ACC112 (cell line): ENCODE data around the gene ZNF407.

Experiments used
- H2AFZ ChIP-seq: fragments of 200-600 bp; sonication (generic); one replicate; pipeline ENCODE4 v1.6.0; 2017; ENCODE audit warnings: antibody characterized with exemption, low read length; ENCODE audit not compliant: unreplicated experiment
- H3K27ac ChIP-seq: fragments of 200-600 bp; sonication (generic); 2 replicates; pipeline ENCODE4 v1.5.1; 2014; ENCODE audit warnings: low read depth, mild to moderate bottlenecking, antibody characterized with exemption, low read length, moderate library complexity
- H3K27me3 ChIP-seq: fragments of 200-600 bp; sonication (generic); 2 replicates; pipeline ENCODE4 v1.6.1; 2014; ENCODE audit warnings: mild to moderate bottlenecking, antibody characterized with exemption, low read length, moderate library complexity, mixed read lengths; ENCODE audit not compliant: insufficient read depth
- H3K36me3 ChIP-seq: fragments of 200-600 bp; sonication (generic); 2 replicates; pipeline ENCODE4 v1.6.1; 2016; ENCODE audit warnings: mild to moderate bottlenecking, antibody characterized with exemption, low read length, moderate library complexity, mixed read lengths; ENCODE audit not compliant: insufficient read depth
- H3K4me1 ChIP-seq: fragments of 200-600 bp; sonication (generic); one replicate; pipeline ENCODE4 v1.6.1; 2016; ENCODE audit warnings: low read length, mixed read lengths; ENCODE audit not compliant: insufficient read depth, unreplicated experiment, control insufficient read depth
- H3K4me3 ChIP-seq: fragments of 200-600 bp; sonication (generic); 2 replicates; pipeline ENCODE4 v1.5.1; 2014; ENCODE audit warnings: mild to moderate bottlenecking, low read depth, low read length
- H3K79me2 ChIP-seq: fragments of 200-600 bp; sonication (generic); one replicate; pipeline ENCODE4 v1.6.0; 2016; ENCODE audit warnings: low read length; ENCODE audit not compliant: control insufficient read depth, unreplicated experiment, insufficient read depth

ZNF407 gene

DNA sequence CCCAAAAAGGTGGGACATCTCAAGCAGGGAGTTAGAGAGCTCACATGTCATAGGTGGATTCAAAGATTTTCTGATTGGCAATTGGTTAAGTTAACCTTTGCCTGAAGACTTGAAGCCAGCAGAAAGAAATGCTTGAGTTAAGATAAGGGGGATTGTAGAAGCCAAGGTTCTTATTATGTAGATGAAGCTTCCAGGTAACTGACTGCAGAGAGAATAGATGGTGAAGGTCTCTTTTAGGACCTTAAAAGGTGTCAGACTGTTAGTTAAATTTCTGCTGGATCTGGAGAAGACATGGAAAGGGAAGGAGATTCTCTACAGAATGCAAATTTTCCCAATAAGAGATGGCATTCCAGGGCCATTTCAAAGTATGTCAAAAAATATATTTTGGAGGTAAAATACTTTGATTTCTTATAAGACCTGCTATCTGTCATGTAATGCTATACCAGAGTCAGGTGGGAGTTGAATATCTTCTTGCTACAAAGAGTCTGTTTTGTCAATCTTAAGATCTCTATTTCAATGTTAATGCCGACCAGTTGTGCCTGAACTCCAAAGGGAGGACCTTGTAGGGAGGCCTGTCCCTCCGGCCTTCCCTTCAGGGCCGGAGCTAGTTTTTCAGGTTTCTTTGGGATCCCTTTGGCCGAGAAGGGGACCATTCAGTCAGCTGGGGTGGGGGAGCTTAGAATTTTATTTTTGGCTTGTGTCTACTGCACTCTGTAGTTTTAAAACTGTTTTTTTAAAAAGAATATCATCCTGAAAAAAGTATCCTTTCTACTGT lies 330.7 kb downstream of the ZNF407 start:
- H3K36me3 ChIP-seq = no peaks in the 10 kb centered on the region
- H3K27me3 ChIP-seq = no peaks in the 10 kb centered on the region
- no peak overlapping the region for H3K4me3 ChIP-seq
- no peaks in the 10 kb centered on the region for H3K4me1 ChIP-seq
- H3K79me2 ChIP-seq = no peaks in the 10 kb centered on the region
- no peak overlapping the region for H2AFZ ChIP-seq
- H3K27ac ChIP-seq = no peak overlapping the region

DNA sequence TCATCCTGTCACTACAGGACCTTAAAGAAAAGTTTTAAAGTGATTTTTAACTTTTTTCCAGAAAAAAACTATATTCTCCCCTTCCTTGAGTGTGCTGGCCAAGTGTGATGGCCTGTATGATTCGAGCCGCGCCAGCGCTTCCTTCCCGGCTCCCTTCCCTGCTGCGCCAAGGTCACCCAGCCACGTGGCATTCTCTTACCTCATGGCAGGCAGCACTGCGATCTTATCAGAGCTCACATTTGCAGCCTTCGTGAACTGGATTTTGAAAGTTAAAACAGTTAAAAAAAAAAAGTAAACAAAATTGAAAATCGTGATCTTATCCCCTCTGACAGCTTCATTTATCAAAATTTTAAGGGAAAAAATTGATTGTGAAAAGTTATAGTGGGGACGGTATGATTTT lies 331.4 kb downstream of the ZNF407 start:
- Histone ChIP-seq H2AFZ (no peak overlapping the region), H3K79me2 (no peaks in the 10 kb centered on the region), H3K27ac (no peak overlapping the region), H3K27me3 (no peaks in the 10 kb centered on the region), H3K36me3 (no peaks in the 10 kb centered on the region), H3K4me1 (no peaks in the 10 kb centered on the region), H3K4me3 (no peak overlapping the region)

DNA sequence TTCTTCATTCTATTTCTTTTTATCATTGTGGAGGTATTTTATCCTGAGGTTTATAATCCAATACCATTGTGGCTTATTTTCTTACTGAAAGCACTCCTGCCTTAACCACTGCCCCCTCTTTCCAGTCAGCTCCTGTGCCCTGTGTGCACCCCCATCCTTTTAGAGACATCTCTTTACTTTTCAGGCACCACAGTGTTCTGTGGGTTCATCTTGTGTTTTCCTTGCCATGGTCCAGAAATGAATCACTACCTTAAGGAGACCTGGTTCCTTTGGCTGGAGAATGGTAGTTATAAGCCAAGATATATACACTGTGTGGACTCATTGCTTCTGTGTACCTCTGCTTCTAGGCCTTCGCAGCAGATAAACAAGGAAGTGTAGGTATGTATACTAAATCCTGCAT lies 332.9 kb downstream of the ZNF407 start:
- no peak overlapping the region for H3K27ac ChIP-seq
- no peaks in the 10 kb centered on the region for H3K79me2 ChIP-seq
- no peaks in the 10 kb centered on the region for H3K36me3 ChIP-seq

DNA sequence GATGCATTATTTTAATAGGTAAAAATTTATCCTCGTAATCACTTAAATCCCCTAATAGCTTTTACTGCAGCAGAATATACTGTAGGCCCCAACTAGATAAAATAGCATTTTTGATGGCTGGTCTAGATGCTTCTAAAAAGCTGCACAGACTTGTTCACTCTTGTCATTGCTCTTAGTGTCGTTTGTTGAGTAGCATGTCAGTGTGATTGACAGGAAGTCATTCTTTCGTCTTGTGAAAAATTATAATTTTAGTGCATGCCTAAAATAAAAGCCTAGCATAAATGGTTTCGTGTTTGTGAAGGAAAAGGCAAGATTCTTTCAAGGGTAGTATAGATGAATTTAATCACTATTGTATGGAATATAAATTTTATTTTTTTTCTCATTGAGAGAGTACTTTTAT lies 336.3 kb downstream of the ZNF407 start:
- no peaks in the 10 kb centered on the region for H3K27me3 ChIP-seq

More for the DNA sequence above, 332.9 kb downstream of the ZNF407 start:
- no peaks in the 10 kb centered on the region for H3K27me3 ChIP-seq
- H3K4me1 ChIP-seq = no peaks in the 10 kb centered on the region
- H3K4me3 ChIP-seq = no peak overlapping the region
- H2AFZ ChIP-seq = no peak overlapping the region

DNA sequence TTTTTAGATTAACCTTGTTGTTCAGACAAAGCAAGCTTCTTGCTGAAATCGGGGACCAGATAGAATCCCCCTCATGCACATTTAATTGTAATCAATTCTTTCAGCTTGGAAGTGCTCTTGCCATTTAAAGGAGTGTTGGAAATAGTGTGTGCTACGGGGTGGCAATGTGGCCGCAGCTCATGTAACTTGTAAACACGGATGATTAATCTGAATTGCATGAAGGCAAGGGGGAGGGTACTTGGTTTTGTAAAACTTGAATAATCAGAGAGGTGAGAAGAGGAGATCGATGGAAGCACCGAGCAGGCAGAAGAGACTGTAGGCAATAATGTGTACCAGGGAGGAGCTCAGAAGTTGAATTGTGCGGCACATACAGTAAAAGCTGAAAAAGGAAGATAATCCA lies 337.8 kb downstream of the ZNF407 start:
- no peaks in the 10 kb centered on the region for H3K4me1 ChIP-seq
- H3K79me2 ChIP-seq = no peaks in the 10 kb centered on the region
- H2AFZ ChIP-seq = no peak overlapping the region
- H3K36me3 ChIP-seq = no peaks in the 10 kb centered on the region
- no peak overlapping the region for H3K4me3 ChIP-seq
- H3K27me3 ChIP-seq = no peaks in the 10 kb centered on the region
- H3K27ac ChIP-seq = no peak overlapping the region

More for the DNA sequence above, 336.3 kb downstream of the ZNF407 start:
- Histone ChIP-seq H3K4me3 (no peak overlapping the region), H3K36me3 (no peaks in the 10 kb centered on the region), H3K27ac (no peak overlapping the region), H3K4me1 (no peaks in the 10 kb centered on the region), H2AFZ (no peak overlapping the region), H3K79me2 (no peaks in the 10 kb centered on the region)

DNA sequence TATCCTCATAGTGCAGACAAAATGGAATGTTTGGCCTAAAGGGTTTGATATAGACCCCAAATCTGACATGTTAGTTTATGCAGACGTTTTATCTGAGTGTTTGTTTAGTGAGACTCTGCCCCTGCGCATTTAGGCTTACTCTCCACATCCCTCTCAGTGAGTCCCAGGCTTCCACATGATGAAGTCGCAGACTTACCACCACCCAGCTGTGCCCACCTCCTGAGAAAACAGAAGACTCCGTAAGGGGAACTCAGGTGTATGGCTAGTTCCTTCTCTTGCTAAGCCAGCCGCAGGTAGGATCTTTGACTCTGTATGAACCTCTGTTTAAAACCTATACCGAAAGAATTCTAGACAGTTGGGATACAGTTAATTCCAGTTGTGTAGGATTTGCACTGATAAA lies 338.7 kb downstream of the ZNF407 start:
- no peak overlapping the region for H3K4me3 ChIP-seq
- no peaks in the 10 kb centered on the region for H3K27me3 ChIP-seq
- H3K27ac ChIP-seq = no peak overlapping the region

DNA sequence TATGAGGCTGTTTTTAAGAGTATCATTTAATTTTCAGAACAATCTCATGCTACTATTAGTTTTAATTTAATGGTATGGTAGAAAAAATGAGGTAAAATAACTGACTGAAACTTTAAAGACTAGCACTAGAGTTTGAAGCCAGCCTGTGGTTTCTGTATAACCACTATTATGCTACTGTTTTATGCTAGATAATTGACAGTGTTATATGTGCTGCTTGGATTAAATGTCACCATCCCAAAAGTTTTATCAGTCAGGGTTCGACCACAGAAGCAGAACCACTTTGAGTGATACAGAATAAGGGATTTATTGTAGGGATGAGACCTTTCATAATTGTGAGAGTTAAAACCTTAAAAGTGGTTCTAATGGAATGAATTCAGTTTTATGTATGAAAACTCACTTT lies 339.6 kb downstream of the ZNF407 start:
- Histone ChIP-seq H3K79me2 (no peaks in the 10 kb centered on the region), H3K27me3 (no peaks in the 10 kb centered on the region), H2AFZ (no peak overlapping the region), H3K4me3 (no peak overlapping the region), H3K36me3 (no peaks in the 10 kb centered on the region), H3K4me1 (no peaks in the 10 kb centered on the region), H3K27ac (no peak overlapping the region)

More for the DNA sequence above, 338.7 kb downstream of the ZNF407 start:
- Histone ChIP-seq H2AFZ (no peak overlapping the region), H3K4me1 (no peaks in the 10 kb centered on the region), H3K36me3 (no peaks in the 10 kb centered on the region), H3K79me2 (no peaks in the 10 kb centered on the region)

DNA sequence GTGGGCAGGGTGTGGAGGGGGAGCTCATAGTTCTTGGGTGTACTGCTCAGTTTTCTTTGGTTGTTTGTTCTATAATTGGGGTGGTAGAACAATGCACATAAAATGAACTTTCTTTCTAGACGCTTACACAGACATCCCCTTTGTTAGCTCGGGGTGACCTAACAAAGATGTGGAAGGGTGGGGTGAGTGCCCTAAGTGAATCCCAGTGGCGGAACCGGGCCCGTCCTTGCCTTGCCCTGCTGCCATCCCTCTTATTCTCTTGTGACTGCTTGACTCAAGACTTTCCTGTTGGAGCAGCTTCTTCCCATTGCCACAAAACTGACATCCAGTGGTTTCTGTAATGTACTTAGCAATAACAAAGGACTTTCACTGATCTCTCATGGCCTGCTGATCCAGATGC lies 343.2 kb downstream of the ZNF407 start:
- Histone ChIP-seq H3K36me3 (no peaks in the 10 kb centered on the region), H3K27me3 (no peaks in the 10 kb centered on the region), H3K79me2 (no peaks in the 10 kb centered on the region), H3K4me1 (peaks cover 4% of the 10 kb centered on the region), H2AFZ (no peak overlapping the region), H3K27ac (no peak overlapping the region), H3K4me3 (no peak overlapping the region)

DNA sequence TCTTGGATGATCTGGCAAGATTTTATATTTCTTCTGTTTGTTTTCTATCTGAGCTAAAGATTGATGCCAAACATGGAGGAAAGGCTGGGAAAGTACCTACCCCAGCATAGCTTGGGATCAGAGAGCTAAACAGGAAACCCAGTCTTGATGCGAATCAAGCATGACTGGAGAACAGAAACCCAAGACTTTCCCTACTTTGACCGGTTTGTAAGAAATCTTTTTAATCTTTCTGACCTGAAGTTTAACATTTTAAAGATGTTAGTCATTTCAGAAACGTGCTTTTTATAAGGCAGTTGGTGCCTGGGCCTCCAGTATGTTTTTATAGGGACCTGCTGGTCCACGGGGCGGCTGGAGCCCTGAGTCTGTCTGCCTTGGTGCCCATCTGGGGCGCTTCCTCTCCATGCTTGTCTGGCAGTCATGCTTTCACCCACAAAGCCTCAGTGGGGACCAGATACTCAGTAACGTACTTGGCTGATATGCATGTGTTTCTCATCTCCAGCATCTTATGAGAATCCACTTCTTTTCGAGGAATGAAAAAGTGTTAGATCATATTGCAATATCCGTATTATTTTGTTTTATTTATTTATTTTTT lies 344.7 kb downstream of the ZNF407 start:
- Histone ChIP-seq H3K27ac (no peak overlapping the region), H3K4me3 (no peak overlapping the region), H3K27me3 (no peaks in the 10 kb centered on the region), H3K79me2 (no peaks in the 10 kb centered on the region), H3K4me1 (peaks cover 18% of the 10 kb centered on the region), H2AFZ (no peak overlapping the region), H3K36me3 (no peaks in the 10 kb centered on the region)

DNA sequence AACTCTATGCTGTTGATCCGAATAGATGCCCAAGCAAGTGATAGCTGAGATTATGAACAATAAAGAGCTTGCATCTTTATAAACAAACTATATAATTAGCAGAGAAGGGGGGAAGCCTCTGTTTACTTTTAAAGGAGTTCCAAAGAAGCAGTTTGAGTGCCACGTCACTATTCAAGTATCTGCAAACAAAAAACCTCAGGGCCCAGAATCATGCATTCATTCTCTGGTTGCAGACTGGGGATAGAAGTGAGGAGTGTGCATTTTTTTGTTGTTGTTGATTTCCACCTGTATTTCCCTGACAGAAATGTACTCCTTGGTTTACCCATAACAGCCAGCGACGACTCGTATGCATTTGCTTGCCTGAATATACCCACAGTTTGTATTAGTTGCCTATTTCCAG lies 347.0 kb downstream of the ZNF407 start:
- Histone ChIP-seq H3K27me3 (no peaks in the 10 kb centered on the region), H3K36me3 (no peaks in the 10 kb centered on the region), H3K4me1 (peaks cover 25% of the 10 kb centered on the region), H3K79me2 (no peaks in the 10 kb centered on the region), H2AFZ (no peak overlapping the region), H3K4me3 (no peak overlapping the region), H3K27ac (no peak overlapping the region)
